Gastroesophageal sphincter (tissue), 3 donors: ENCODE data around the gene MLLT1.

Experiments used
- POLR2A ChIP-seq, 2 donors: fragments of 450-650 bp; IDR thresholded peaks; one replicate each; pipeline ENCODE4 v1.6.1; 2017; ENCODE audit warnings: antibody characterized with exemption in 2 of 2, mild to moderate bottlenecking in 2 of 2, moderate library complexity in 1 of 2
- POLR2AphosphoS5 ChIP-seq: sonication (generic); formaldehyde crosslinking; IDR thresholded peaks from one replicate; pipeline ENCODE4 v1.6.1; 2017; ENCODE audit warnings: antibody characterized with exemption
- TF ChIP-seq, protein P1 (sequence below), 4 experiments: fragments of 200-600 bp in 2 of 4; fragments of 450-650 bp in 2 of 4; sonication (generic) in 1 of 4; IDR thresholded peaks; one replicate each; pipeline ENCODE4 v1.5.1; 2017 to 2019; ENCODE audit warnings: antibody characterized with exemption in 4 of 4, mild to moderate bottlenecking in 2 of 4, moderate library complexity in 2 of 4

DNA sequence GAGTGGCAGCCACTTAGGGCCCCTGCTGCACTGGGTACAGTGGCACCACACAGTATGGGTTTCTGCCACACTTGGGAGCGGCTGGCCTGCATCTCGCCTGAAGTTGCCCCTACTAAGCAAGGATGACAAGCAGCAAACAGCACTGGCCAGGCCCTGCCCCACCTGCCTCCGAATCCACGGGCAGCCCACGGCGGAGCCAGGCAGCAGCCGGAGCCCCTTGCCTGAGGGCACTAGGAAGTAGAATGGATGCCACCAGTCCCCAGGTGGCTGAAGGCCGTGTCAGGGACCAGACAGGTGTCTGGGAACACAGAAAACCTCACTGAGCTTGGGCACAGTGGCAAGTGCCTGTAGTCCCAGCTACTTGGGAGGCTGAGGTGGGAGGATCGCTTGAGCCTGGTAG lies 19.4 kb downstream of the MLLT1 start:
- TF ChIP-seq, protein P1, sequence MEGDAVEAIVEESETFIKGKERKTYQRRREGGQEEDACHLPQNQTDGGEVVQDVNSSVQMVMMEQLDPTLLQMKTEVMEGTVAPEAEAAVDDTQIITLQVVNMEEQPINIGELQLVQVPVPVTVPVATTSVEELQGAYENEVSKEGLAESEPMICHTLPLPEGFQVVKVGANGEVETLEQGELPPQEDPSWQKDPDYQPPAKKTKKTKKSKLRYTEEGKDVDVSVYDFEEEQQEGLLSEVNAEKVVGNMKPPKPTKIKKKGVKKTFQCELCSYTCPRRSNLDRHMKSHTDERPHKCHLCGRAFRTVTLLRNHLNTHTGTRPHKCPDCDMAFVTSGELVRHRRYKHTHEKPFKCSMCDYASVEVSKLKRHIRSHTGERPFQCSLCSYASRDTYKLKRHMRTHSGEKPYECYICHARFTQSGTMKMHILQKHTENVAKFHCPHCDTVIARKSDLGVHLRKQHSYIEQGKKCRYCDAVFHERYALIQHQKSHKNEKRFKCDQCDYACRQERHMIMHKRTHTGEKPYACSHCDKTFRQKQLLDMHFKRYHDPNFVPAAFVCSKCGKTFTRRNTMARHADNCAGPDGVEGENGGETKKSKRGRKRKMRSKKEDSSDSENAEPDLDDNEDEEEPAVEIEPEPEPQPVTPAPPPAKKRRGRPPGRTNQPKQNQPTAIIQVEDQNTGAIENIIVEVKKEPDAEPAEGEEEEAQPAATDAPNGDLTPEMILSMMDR (IDR thresholded peaks at IDR 0.05) = no peak
- TF ChIP-seq POLR2A (IDR thresholded peaks at IDR 0.05) (no peak), POLR2AphosphoS5 (no peak)
